Lung (tissue), 12 donors: ENCODE results near the gene TNFSF9. TPM values are rescaled to one million over a fixed set of nuclear protein-coding genes. Genes with fewer than 3 reads are reported as not detected.
"Not testable (repeated sequence)": the region's sequence is repeated elsewhere in the genome, so short reads cannot be mapped to it uniquely, and the experiment has no call there.

Experiments
- ATAC-seq: fragments of 200-7000 bp; cut with Tn5 transposase; one replicate; pipeline ENCODE4 v1.9.1; 2020; ENCODE audit warnings: moderate number of reproducible peaks; ENCODE audit not compliant: insufficient read depth, low FRiP score
- DNase-seq, 3 donors: peaks; one replicate each; pipeline ENCODE4 v3.0.0-alpha.2; 2013 to 2017
- H3K27ac ChIP-seq, 2 donors: one replicate each; pipeline ENCODE4 v1.5.1; 2013; ENCODE audit warnings: mild to moderate bottlenecking in 2 of 2, moderate library complexity in 2 of 2, control low read depth in 1 of 2, inconsistent platforms in 1 of 2, low read depth in 1 of 2, low read length in 1 of 2
- H3K27me3 ChIP-seq, 3 donors: one replicate each; pipeline ENCODE4 v1.5.1; 2013; ENCODE audit warnings: low read length in 2 of 3; ENCODE audit not compliant: control insufficient read depth in 3 of 3, insufficient read depth in 3 of 3
- H3K36me3 ChIP-seq, 4 donors: one replicate each; pipeline ENCODE4 v1.5.1; 2013; ENCODE audit warnings: low read length in 4 of 4, mild to moderate bottlenecking in 1 of 4, moderate library complexity in 1 of 4; ENCODE audit not compliant: control insufficient read depth in 4 of 4, insufficient read depth in 4 of 4
- H3K4me1 ChIP-seq, 5 donors: one replicate each; pipeline ENCODE4 v1.5.1; 2013; ENCODE audit warnings: low read length in 5 of 5, mild to moderate bottlenecking in 2 of 5, moderate library complexity in 1 of 5; ENCODE audit not compliant: control insufficient read depth in 5 of 5, insufficient read depth in 5 of 5
- H3K4me3 ChIP-seq: one replicate; pipeline ENCODE4 v1.5.1; 2013; ENCODE audit warnings: mild to moderate bottlenecking, control low read depth, moderate library complexity
- H3K9ac ChIP-seq, 2 donors: one replicate each; pipeline ENCODE4 v1.5.1; 2013; ENCODE audit warnings: low read length in 2 of 2, control low read depth in 1 of 2; ENCODE audit not compliant: insufficient read depth in 1 of 2
- H3K9me3 ChIP-seq, 4 donors: one replicate each; pipeline ENCODE4 v1.5.1; 2013; ENCODE audit warnings: low read length in 3 of 4, mild to moderate bottlenecking in 1 of 4, moderate library complexity in 1 of 4; ENCODE audit not compliant: control insufficient read depth in 4 of 4, insufficient read depth in 3 of 4
- WGBS, 2 donors: extraction: QIAGEN DNeasy Blood & Tissue Kit; methylation state at CpG; one replicate each; pipeline ENCODE4 v1.1.7; 2013; 5-methylcytosine and 5-hydroxymethylcytosine counted together
- polyA plus RNA-seq, 2 donors: library from polyadenylated mRNA; stranded (reverse); fragments of 200-250 nt; gene quantifications; one replicate each; pipeline ENCODE4 v1.2.1, GENCODE V29; 2013
- total RNA-seq, 2 donors: library from RNA; depleted of rRNA in 1 of 2; stranded (reverse); fragments of >200 nt in 1 of 2; gene quantifications; one replicate each; pipeline ENCODE4 v1.2.1, GENCODE V29; 2014 to 2021
- TF ChIP-seq, protein P1 (sequence below): IDR thresholded peaks from 2 replicates; pipeline ENCODE4 v1.5.1; 2012; ENCODE audit warnings: mild to moderate bottlenecking; ENCODE audit errors: control extremely low read depth, extremely low read depth
- donor health status: control.
- donor health status: control.
- donor health status: Bipolar disorder and iron deficiency.
- donor health status: healthy.
- donor health status: DM: yes; HTN: yes; CAD: no.

TNFSF9 gene
- total and polyA plus RNA-seq, 4 donors, result 1.00 to 10.1 (median 5.9) TPM

DNA sequence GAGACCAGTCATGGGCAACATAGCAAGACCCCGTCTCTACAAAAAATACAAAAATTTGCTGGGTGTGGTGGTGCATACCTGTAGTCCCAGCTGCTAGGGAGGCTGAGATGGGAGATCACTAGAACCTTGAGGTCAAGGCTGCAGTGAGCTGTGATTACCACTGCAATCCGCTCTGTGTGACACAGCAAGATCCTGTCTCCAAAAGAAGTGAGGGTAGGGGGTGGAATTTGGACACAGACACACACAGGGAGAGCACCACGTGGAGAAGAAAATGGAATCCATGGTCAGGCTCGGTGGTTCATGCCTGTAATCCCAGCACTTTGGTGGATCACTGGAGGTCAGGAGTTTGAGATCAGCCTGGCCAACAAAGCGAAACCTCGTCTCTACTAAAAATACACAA lies 8.7 kb downstream of the TNFSF9 start:
- TF ChIP-seq, protein P1, sequence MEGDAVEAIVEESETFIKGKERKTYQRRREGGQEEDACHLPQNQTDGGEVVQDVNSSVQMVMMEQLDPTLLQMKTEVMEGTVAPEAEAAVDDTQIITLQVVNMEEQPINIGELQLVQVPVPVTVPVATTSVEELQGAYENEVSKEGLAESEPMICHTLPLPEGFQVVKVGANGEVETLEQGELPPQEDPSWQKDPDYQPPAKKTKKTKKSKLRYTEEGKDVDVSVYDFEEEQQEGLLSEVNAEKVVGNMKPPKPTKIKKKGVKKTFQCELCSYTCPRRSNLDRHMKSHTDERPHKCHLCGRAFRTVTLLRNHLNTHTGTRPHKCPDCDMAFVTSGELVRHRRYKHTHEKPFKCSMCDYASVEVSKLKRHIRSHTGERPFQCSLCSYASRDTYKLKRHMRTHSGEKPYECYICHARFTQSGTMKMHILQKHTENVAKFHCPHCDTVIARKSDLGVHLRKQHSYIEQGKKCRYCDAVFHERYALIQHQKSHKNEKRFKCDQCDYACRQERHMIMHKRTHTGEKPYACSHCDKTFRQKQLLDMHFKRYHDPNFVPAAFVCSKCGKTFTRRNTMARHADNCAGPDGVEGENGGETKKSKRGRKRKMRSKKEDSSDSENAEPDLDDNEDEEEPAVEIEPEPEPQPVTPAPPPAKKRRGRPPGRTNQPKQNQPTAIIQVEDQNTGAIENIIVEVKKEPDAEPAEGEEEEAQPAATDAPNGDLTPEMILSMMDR, result no peak
- Histone ChIP-seq H3K4me1 (peaks cover 0 to 2% (median 0%) of the 10 kb centered on the region in 5 donors), H3K27ac (no peak overlapping the region), H3K9me3 (peaks cover 0 to 3% (median 0%) of the 10 kb centered on the region in 4 donors), H3K4me3 (no peak overlapping the region), H3K27me3 (peaks cover 0 to 3% (median 3%) of the 10 kb centered on the region in 3 donors), H3K36me3 (peaks cover 0 to 5% (median 0%) of the 10 kb centered on the region in 4 donors), H3K9ac (no peak overlapping the region)
- no peak for ATAC-seq
- DNase-seq, result no peak
- WGBS, 2 donors, result 87% methylated on average over 6 of the region's 6 CpGs

DNA sequence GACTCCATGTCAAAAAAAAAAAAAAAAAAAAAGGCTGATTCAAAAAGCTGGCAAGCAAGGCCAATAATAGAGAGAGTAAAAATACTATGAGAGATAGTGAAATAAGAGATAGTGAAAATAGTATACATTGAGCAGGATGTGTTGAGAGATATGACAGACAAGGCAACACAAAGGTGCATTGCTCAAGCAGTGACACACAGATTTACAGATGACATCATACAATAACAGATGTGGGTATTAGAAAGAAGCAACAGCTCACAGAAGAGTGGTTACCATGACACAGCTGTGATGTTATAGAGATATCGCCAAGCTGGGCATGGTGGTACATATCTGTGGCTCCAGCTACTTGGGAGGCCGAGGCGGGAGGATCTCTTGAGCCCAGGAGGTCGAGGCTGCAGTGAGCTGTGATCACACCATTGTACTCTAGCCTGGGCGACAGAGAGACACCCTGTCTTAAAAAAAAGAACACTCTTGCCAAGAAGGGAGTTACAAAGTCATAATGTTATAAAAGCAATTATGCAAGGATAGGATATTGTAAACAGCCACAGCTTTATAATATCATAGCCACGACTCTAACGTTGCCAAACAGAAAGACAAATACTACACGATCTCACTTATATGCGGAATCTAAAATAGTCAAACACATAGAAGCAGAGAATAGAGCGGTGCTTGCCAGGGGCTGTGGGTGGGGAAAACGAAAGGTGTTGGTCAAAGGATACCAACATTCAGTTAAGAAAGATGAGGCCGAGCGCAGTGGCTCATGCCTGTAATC lies 10.3 kb downstream of the TNFSF9 start:
- H3K36me3 ChIP-seq, result no peaks in the 10 kb centered on the region
- H3K4me3 ChIP-seq, result no peak overlapping the region
- WGBS, 2 donors, result 66 to 82% methylated on average over 13 of the region's 13 CpGs
- H3K9ac ChIP-seq, result no peak overlapping the region
- TF ChIP-seq, protein P1, result no peak
- no peaks in the 10 kb centered on the region for H3K27me3 ChIP-seq
- peaks cover 0 to 2% (median 0%) of the 10 kb centered on the region in 5 donors for H3K4me1 ChIP-seq
- no peak for ATAC-seq
- no peaks in the 10 kb centered on the region for H3K9me3 ChIP-seq
- DNase-seq, result peak; percentile 35 to 94 (median 76)
- no peak overlapping the region for H3K27ac ChIP-seq

DNA sequence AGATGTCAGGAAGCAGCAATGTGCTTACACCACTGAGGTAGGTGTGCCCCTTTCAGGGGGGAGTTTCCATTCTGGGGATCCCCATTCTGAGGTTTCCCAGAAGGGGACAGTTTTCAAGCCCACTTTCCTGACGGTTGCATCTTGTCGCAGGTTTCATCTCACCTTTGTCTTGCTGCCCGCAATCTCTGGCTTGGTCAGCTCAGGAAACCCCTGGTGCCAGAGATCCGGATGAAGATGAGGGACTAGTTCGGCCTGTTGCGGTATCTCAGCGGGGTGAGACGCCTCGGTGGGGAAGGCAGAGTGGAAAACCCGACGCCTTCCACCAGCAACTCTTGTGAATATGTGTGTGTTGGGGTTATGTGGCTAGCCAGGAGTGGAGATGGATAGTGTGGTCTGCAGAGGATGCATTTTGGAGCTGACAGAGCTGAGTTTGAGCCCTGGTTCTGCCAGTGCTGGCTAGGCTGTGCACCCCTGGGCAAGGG lies 13.1 kb downstream of the TNFSF9 start:
- WGBS, 2 donors, result 65 to 84% methylated on average over 11 of the region's 11 CpGs

DNA sequence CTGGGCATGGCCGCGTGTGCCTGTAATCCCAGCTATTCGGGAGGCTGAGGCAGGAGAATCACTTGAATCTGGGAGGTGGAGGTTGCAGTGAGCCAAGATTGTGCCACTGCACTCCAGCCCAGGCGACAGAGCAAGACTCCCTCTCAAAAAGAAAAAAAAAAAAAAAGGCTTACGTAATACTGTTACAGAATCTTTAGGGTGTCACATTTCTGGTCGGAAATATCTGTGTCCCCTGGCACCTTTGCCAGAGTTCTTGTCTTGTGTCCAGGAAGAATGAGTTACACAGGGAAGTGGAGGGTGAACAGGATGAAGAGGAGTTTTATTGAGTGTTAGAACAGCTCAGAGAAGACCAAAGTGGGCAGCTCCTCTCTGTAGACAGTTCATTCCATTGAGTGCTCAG lies 19.9 kb downstream of the TNFSF9 start:
- ATAC-seq, H3K4me1 ChIP-seq, H3K9me3 ChIP-seq, DNase-seq, H3K36me3 ChIP-seq, H3K27ac ChIP-seq, H3K9ac ChIP-seq, H3K27me3 ChIP-seq, H3K4me3 ChIP-seq: not testable (repeated sequence)
- WGBS, 2 donors, result 72 to 73% methylated on average over 6 of the region's 6 CpGs

More for the DNA sequence above, 13.1 kb downstream of the TNFSF9 start:
- DNase-seq, result no peak
- no peak overlapping the region for H3K4me3 ChIP-seq
- no peak overlapping the region for H3K9ac ChIP-seq
- H3K4me1 ChIP-seq, result peaks cover 0 to 2% (median 0%) of the 10 kb centered on the region in 5 donors
- ATAC-seq, result no peak
- H3K9me3 ChIP-seq, result peaks cover 0 to 3% (median 0%) of the 10 kb centered on the region in 4 donors
- TF ChIP-seq, protein P1, result no peak
- H3K36me3 ChIP-seq, result no peaks in the 10 kb centered on the region
- H3K27me3 ChIP-seq, result no peaks in the 10 kb centered on the region
- no peak overlapping the region for H3K27ac ChIP-seq
